OCI-LY7 (cell line): Measurements from ENCODE around the gene ALAD. TPM values are rescaled to one million over a fixed set of nuclear protein-coding genes. Genes with fewer than 3 reads are reported as not detected.

ENCODE experiments used
- BruUV-seq: library from RNA; stranded (reverse); fragments of 400-500 nt; replicated peaks from 2 replicates; lab custom pipeline; 2021; lab: Mats Ljungman, UMichigan
- CTCF ChIA-PET: fragments of 300-600 bp; sonication (Branson Sonifier 250); formaldehyde crosslinking; loops from one replicate; lab custom pipeline; 2022; ENCODE audit warnings: antibody characterized with exemption; ENCODE audit not compliant: unreplicated experiment; lab: Charles Lee
- POLR2A ChIA-PET: fragments of 300-600 bp; sonication (Branson Sonifier 250); formaldehyde crosslinking; loops from one replicate; lab custom pipeline; 2022; ENCODE audit warnings: antibody characterized with exemption; lab: Charles Lee
- DNase-seq: peaks from one replicate; pipeline ENCODE4 v3.0.0-alpha.2; 2015; ENCODE audit warnings: low spot score
- H2AFZ ChIP-seq: fragments of 200-600 bp; sonication (generic), shearing (Covaris generic); 2 replicates; pipeline ENCODE4 v1.6.1; 2014; ENCODE audit warnings: mild to moderate bottlenecking, antibody characterized with exemption, low read length, moderate library complexity
- H3K27ac ChIP-seq: fragments of 200-600 bp; sonication (generic); 2 replicates; pipeline ENCODE4 v1.5.1; 2014; ENCODE audit warnings: mixed run types, low read depth, mild to moderate bottlenecking, moderate library complexity, low read length, inconsistent platforms; ENCODE audit not compliant: poor library complexity, severe bottlenecking
- H3K36me3 ChIP-seq: fragments of 200-600 bp; sonication (generic); 2 replicates; pipeline ENCODE4 v1.6.1; 2014; ENCODE audit warnings: mild to moderate bottlenecking, antibody characterized with exemption, low read length, moderate library complexity, mixed read lengths; ENCODE audit not compliant: insufficient read depth
- H3K4me1 ChIP-seq: fragments of 200-600 bp; sonication (generic); 2 replicates; pipeline ENCODE4 v1.5.1; 2014; ENCODE audit warnings: mild to moderate bottlenecking, low read length; ENCODE audit not compliant: insufficient read depth, poor library complexity, severe bottlenecking
- H3K4me2 ChIP-seq: fragments of 200-600 bp; sonication (generic); 2 replicates; pipeline ENCODE4 v1.6.1; 2014; ENCODE audit warnings: mild to moderate bottlenecking, low read length
- H3K4me3 ChIP-seq: fragments of 200-600 bp; sonication (generic); 2 replicates; pipeline ENCODE4 v1.5.1; 2014; ENCODE audit warnings: mild to moderate bottlenecking, low read depth, low read length; ENCODE audit not compliant: poor library complexity, severe bottlenecking
- H3K79me2 ChIP-seq: fragments of 200-600 bp; sonication (generic); 2 replicates; pipeline ENCODE4 v1.6.1; 2016; ENCODE audit warnings: low read depth, mild to moderate bottlenecking, low read length, moderate library complexity, mixed read lengths; ENCODE audit not compliant: insufficient read depth
- H3K9me2 ChIP-seq: fragments of 200-600 bp; sonication (generic); 2 replicates; pipeline ENCODE4 v1.6.1; 2016; ENCODE audit warnings: mild to moderate bottlenecking, low read length, mixed read lengths; ENCODE audit not compliant: insufficient read depth
- H3K9me3 ChIP-seq: fragments of 200-600 bp; sonication (generic); 2 replicates; pipeline ENCODE4 v1.6.1; 2014; ENCODE audit warnings: mild to moderate bottlenecking, mixed run types, low read length, mixed read lengths
- H4K20me1 ChIP-seq: fragments of 200-600 bp; sonication (generic); 2 replicates; pipeline ENCODE4 v1.6.1; 2014; ENCODE audit warnings: mild to moderate bottlenecking, antibody characterized with exemption, low read length, moderate library complexity, mixed read lengths; ENCODE audit not compliant: insufficient read depth
- EZH2phosphoT487 ChIP-seq: fragments of 200-600 bp; sonication (generic); IDR thresholded peaks from 2 replicates; pipeline ENCODE4 v1.6.1; 2018; ENCODE audit warnings: low read depth, borderline replicate concordance, mild to moderate bottlenecking, mixed run types, antibody characterized with exemption, low read length, moderate library complexity, mixed read lengths
- intact Hi-C: fragments of 100-400 bp; cut with micrococcal nuclease; formaldehyde crosslinking; loops from one replicate; pipeline ENCODE4 v1.10.0; 2022; ENCODE audit not compliant: unreplicated experiment
- total RNA-seq, 2 experiments: library from RNA; depleted of rRNA in 1 of 2; stranded (reverse); fragments of >200 nt in 1 of 2; shearing (Covaris generic) in 1 of 2; gene quantifications; 2 replicates each; pipeline ENCODE4 v1.2.3, GENCODE V29; 2014 to 2022
- TF ChIP-seq, protein P1 (sequence below): fragments of 200-600 bp; sonication (generic); conservative IDR thresholded peaks from 2 replicates; pipeline ENCODE4 v1.5.1; 2014; ENCODE audit warnings: mild to moderate bottlenecking, antibody characterized with exemption, low read length, moderate library complexity, mixed read lengths

The ALAD gene
- total RNA-seq, 2 experiments from 2014 or later = 19.8 to 26.3 TPM

GRCh38 chr9:113373676-113374392 is 27.2 kb downstream of the ALAD start:
- no peak for TF ChIP-seq EZH2phosphoT487
- TF ChIP-seq, protein P1, sequence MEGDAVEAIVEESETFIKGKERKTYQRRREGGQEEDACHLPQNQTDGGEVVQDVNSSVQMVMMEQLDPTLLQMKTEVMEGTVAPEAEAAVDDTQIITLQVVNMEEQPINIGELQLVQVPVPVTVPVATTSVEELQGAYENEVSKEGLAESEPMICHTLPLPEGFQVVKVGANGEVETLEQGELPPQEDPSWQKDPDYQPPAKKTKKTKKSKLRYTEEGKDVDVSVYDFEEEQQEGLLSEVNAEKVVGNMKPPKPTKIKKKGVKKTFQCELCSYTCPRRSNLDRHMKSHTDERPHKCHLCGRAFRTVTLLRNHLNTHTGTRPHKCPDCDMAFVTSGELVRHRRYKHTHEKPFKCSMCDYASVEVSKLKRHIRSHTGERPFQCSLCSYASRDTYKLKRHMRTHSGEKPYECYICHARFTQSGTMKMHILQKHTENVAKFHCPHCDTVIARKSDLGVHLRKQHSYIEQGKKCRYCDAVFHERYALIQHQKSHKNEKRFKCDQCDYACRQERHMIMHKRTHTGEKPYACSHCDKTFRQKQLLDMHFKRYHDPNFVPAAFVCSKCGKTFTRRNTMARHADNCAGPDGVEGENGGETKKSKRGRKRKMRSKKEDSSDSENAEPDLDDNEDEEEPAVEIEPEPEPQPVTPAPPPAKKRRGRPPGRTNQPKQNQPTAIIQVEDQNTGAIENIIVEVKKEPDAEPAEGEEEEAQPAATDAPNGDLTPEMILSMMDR = no peak
- H3K27ac ChIP-seq = no peak overlapping the region
- no peaks in the 10 kb centered on the region for H3K9me3 ChIP-seq
- ChIA-PET POLR2A (interaction anchor here (1.1 to 1.4 kb wide), 2 partner anchors 9 to 29 kb away, joined by 3 to 4 read pairs; no protein-coding TSS in a partner anchor), CTCF (no interaction called here)
- no peak for DNase-seq
- H3K4me1 ChIP-seq = peaks cover 14% of the 10 kb centered on the region
- no peaks in the 10 kb centered on the region for H3K79me2 ChIP-seq
- H3K4me3 ChIP-seq = no peak overlapping the region
- H4K20me1 ChIP-seq = no peaks in the 10 kb centered on the region
- no peaks in the 10 kb centered on the region for H3K9me2 ChIP-seq
- no TSS peak for BruUV-seq
- H3K36me3 ChIP-seq = peaks cover 24% of the 10 kb centered on the region; the same call in 1 of the 2 replicates
- no peak overlapping the region for H2AFZ ChIP-seq
- intact Hi-C loops = no loop called here
- H3K4me2 ChIP-seq = no peak overlapping the region

- CTCF ChIA-PET = no interaction called here
- no TSS peak for BruUV-seq
- Histone ChIP-seq H3K9me2 (no peaks in the 10 kb centered on the region), H3K27ac (no peak overlapping the region), H3K79me2 (no peaks in the 10 kb centered on the region), H4K20me1 (no peaks in the 10 kb centered on the region), H3K4me1 (peaks cover 14% of the 10 kb centered on the region), H3K4me2 (no peak overlapping the region), H3K9me3 (no peaks in the 10 kb centered on the region), H2AFZ (no peak overlapping the region), H3K36me3 (peaks cover 24% of the 10 kb centered on the region; the same call in 1 of the 2 replicates), H3K4me3 (no peak overlapping the region)
- intact Hi-C loops = no loop called here
- TF ChIP-seq, protein P1 = no peak
- TF ChIP-seq EZH2phosphoT487 = no peak
- DNase-seq = no peak
- POLR2A ChIA-PET = interaction anchor here (1.1 to 1.4 kb wide), 2 partner anchors 9 to 28 kb away, joined by 3 to 4 read pairs; no protein-coding TSS in a partner anchor
These were observed 27.8 kb downstream of the ALAD start for GRCh38 chr9:113373256-113373655.

DNA sequence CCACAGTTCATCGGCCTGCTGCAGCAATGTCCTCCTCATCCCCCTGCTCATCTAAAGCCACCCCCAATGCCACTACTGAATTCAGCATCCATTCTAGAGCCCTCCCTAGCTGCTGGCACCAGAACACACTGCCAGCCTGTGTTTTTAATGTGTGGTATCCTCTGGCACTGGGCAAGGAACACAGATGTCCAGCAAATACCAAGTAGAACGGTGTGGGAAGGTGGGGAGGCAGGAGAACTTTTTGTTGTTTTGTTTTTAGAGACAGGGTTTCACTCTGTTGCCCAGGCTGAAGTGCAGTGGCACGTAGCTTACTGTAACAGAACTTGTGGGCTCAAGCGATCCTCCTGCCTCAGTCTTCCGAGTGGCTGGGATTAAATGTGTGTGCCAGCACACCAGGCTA is 29.0 kb downstream of the ALAD start:
- Histone ChIP-seq H3K4me2 (no peak overlapping the region), H3K4me3 (no peak overlapping the region), H4K20me1 (no peaks in the 10 kb centered on the region), H3K4me1 (peaks cover 9% of the 10 kb centered on the region), H3K27ac (no peak overlapping the region), H3K9me2 (no peaks in the 10 kb centered on the region), H3K36me3 (peaks cover 24% of the 10 kb centered on the region; the same call in 1 of the 2 replicates), H3K9me3 (no peaks in the 10 kb centered on the region), H3K79me2 (no peaks in the 10 kb centered on the region), H2AFZ (no peak overlapping the region)
- CTCF ChIA-PET = no interaction called here
- no TSS peak for BruUV-seq
- POLR2A ChIA-PET = interaction anchor here (1.4 kb wide), 1 partner anchor 27 kb away, joined by 3 read pairs; no protein-coding TSS in a partner anchor
- TF ChIP-seq, protein P1 = no peak
- TF ChIP-seq EZH2phosphoT487 = no peak
- no peak for DNase-seq
- intact Hi-C loops = no loop called here
